A549 treated with RU486 at 1 μM for 4 hours (cell line): ENCODE results near the gene NLRP3. TPM values are rescaled to one million over a fixed set of nuclear protein-coding genes. Genes with fewer than 3 reads are reported as not detected.

Source experiments
- total RNA-seq: library from RNA; stranded (reverse); fragments of 200-300 nt; extraction: Qiagen RNA extraction; gene quantifications from 5 replicates; pipeline ENCODE4 v1.2.3, GENCODE V29; 2022; ENCODE audit warnings: low read depth

The NLRP3 gene
- not detected in 5 replicates for total RNA-seq

GRCh38 chr1:247415423-247416361 lies at the start of gene NLRP3:
Gene NLRP3, plus strand, starts transcription at chr1:247416173. Its CDS starts 2,628 bp downstream, at chr1:247418801.

Other genes starting within 250 kb of the NLRP3 start
- gene ZNF124, start 244.2 kb upstream of the NLRP3 start, total RNA-seq: 4.0 to 6.0 TPM (median 4.6 TPM) in 5 replicates
- gene VN1R5, start 160.1 kb upstream of the NLRP3 start, total RNA-seq: not detected in 5 replicates
- 15.4 to 19.3 TPM (median 17.7 TPM) in 5 replicates for gene ZNF496, start 84.3 kb upstream of the NLRP3 start, total RNA-seq
- not detected in 5 replicates for gene OR2B11, start 41.9 kb downstream of the NLRP3 start, total RNA-seq
- gene OR2C3, start 120.3 kb downstream of the NLRP3 start, total RNA-seq: not detected in 5 replicates
- not detected in 5 replicates for gene GCSAML, start 133.0 kb downstream of the NLRP3 start, total RNA-seq
- gene OR2G2, start 172.2 kb downstream of the NLRP3 start, total RNA-seq: not detected in 5 replicates
- gene OR2G3, start 189.4 kb downstream of the NLRP3 start, total RNA-seq: not detected in 5 replicates